PC-9 (cell line): ENCODE data around the gene CTNNA1. TPM values are rescaled to one million over a fixed set of nuclear protein-coding genes. Genes with fewer than 3 reads are reported as not detected.
A peak's percentile ranks its signal among the peaks of the same experiment; 100 is the strongest.

ENCODE experiments used
- BruUV-seq: library from RNA; stranded (reverse); fragments of 400-500 nt; replicated peaks from 2 replicates; lab custom pipeline; 2021; lab: Mats Ljungman, UMichigan
- CTCF ChIA-PET: fragments of 300-600 bp; sonication (Branson Sonifier 250); formaldehyde crosslinking; loops from one replicate; lab custom pipeline; 2022; ENCODE audit warnings: antibody characterized with exemption; lab: Charles Lee
- POLR2A ChIA-PET: fragments of 300-600 bp; sonication (Branson Sonifier 250); formaldehyde crosslinking; loops from one replicate; lab custom pipeline; 2022; ENCODE audit warnings: antibody characterized with exemption; ENCODE audit not compliant: unreplicated experiment; lab: Charles Lee
- DNase-seq, 2 experiments: peaks; one replicate each; pipeline versions ENCODE4 v3.0.0 to v3.0.0-alpha.2; 2015 to 2022; ENCODE audit warnings: mixed read lengths in 1 of 2
- H2AFZ ChIP-seq: fragments of 200-600 bp; sonication (generic); 2 replicates; pipeline ENCODE4 v1.8.1; 2017; ENCODE audit warnings: antibody characterized with exemption
- H3F3A ChIP-seq: fragments of 200-600 bp; sonication (generic); 2 replicates; pipeline ENCODE4 v1.8.1; 2017; ENCODE audit warnings: antibody characterized with exemption, mild to moderate bottlenecking, low read depth; ENCODE audit not compliant: insufficient read depth
- H3K27ac ChIP-seq: fragments of 200-600 bp; sonication (generic); 2 replicates; pipeline ENCODE4 v1.6.1; 2016; ENCODE audit warnings: mixed run types
- H3K27me3 ChIP-seq: fragments of 200-600 bp; sonication (generic); 2 replicates; pipeline ENCODE4 v1.6.1; 2016; ENCODE audit warnings: low read depth, mixed run types; ENCODE audit not compliant: insufficient read depth
- H3K36me3 ChIP-seq: fragments of 200-600 bp; sonication (generic); 2 replicates; pipeline ENCODE4 v1.6.1; 2016; ENCODE audit warnings: low read depth, mixed run types
- H3K4me1 ChIP-seq: fragments of 200-600 bp; sonication (generic); replicated peaks from 2 replicates; pipeline ENCODE4 v1.6.1; 2016; ENCODE audit warnings: mixed run types; ENCODE audit not compliant: insufficient read depth
- H3K4me2 ChIP-seq: fragments of 200-600 bp; sonication (generic); 2 replicates; pipeline ENCODE4 v1.6.1; 2017; ENCODE audit warnings: mixed run types
- H3K4me3 ChIP-seq: fragments of 200-600 bp; sonication (generic); 2 replicates; pipeline ENCODE4 v1.6.1; 2016; ENCODE audit warnings: mixed run types
- H3K79me2 ChIP-seq: fragments of 200-600 bp; sonication (generic); 2 replicates; pipeline ENCODE4 v1.6.1; 2017; ENCODE audit warnings: low read depth, mixed run types
- H3K9me2 ChIP-seq: fragments of 200-600 bp; sonication (generic); 2 replicates; pipeline ENCODE4 v1.8.1; 2017; ENCODE audit warnings: mild to moderate bottlenecking; ENCODE audit not compliant: insufficient read depth
- H3K9me3 ChIP-seq: fragments of 200-600 bp; sonication (generic); 2 replicates; pipeline ENCODE4 v1.8.1; 2016; ENCODE audit warnings: low read depth; ENCODE audit not compliant: insufficient read depth
- H4K20me1 ChIP-seq: fragments of 200-600 bp; sonication (generic); 2 replicates; pipeline ENCODE4 v1.8.1; 2017; ENCODE audit not compliant: insufficient read depth
- EZH2 ChIP-seq: fragments of 200-600 bp; sonication (generic); IDR thresholded peaks from 2 replicates; pipeline ENCODE4 v1.8.0; 2017; ENCODE audit warnings: antibody characterized with exemption, low read depth
- intact Hi-C: fragments of 100-400 bp; cut with micrococcal nuclease; formaldehyde crosslinking; loops from one replicate; pipeline ENCODE4 v1.10.0; 2022; ENCODE audit not compliant: unreplicated experiment
- total RNA-seq: library from RNA; stranded (reverse); gene quantifications from 2 replicates; pipeline ENCODE4 v1.2.3, GENCODE V29; 2021
- TF ChIP-seq, protein P1 (sequence below): fragments of 200-600 bp; sonication (generic); conservative IDR thresholded peaks from 2 replicates; pipeline ENCODE4 v1.6.1; 2017; ENCODE audit warnings: mixed run types, antibody characterized with exemption, mild to moderate bottlenecking, moderate library complexity

The CTNNA1 gene
- total RNA-seq, 1 experiment from 2014 or later: 91.7 TPM

GRCh38 chr5:138753794-138754698 lies 821 bp downstream of the CTNNA1 start:
- H3K27ac ChIP-seq: peak overlapping the region; percentile 74
- peaks cover 22% of the 10 kb centered on the region for H3K4me1 ChIP-seq
- no peaks in the 10 kb centered on the region for H3K9me3 ChIP-seq
- H3K36me3 ChIP-seq: peaks cover 17% of the 10 kb centered on the region
- H3K27me3 ChIP-seq: no peaks in the 10 kb centered on the region
- peaks cover 41% of the 10 kb centered on the region for H4K20me1 ChIP-seq
- CTCF ChIA-PET: interaction anchor here (0.7 kb wide), 1 partner anchor 110 kb away, joined by 7 read pairs; no protein-coding TSS in a partner anchor
- peaks cover 56% of the 10 kb centered on the region for H3K79me2 ChIP-seq
- TF ChIP-seq EZH2: no peak
- TF ChIP-seq, protein P1, sequence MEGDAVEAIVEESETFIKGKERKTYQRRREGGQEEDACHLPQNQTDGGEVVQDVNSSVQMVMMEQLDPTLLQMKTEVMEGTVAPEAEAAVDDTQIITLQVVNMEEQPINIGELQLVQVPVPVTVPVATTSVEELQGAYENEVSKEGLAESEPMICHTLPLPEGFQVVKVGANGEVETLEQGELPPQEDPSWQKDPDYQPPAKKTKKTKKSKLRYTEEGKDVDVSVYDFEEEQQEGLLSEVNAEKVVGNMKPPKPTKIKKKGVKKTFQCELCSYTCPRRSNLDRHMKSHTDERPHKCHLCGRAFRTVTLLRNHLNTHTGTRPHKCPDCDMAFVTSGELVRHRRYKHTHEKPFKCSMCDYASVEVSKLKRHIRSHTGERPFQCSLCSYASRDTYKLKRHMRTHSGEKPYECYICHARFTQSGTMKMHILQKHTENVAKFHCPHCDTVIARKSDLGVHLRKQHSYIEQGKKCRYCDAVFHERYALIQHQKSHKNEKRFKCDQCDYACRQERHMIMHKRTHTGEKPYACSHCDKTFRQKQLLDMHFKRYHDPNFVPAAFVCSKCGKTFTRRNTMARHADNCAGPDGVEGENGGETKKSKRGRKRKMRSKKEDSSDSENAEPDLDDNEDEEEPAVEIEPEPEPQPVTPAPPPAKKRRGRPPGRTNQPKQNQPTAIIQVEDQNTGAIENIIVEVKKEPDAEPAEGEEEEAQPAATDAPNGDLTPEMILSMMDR: no peak
- peak overlapping the region; percentile 36 for H2AFZ ChIP-seq
- BruUV-seq: TSS peak; percentile 44
- H3F3A ChIP-seq: peaks cover 14% of the 10 kb centered on the region
- peak overlapping the region; percentile 60 for H3K4me3 ChIP-seq
- H3K9me2 ChIP-seq: no peaks in the 10 kb centered on the region
- peak overlapping the region; percentile 71 for H3K4me2 ChIP-seq
- intact Hi-C loops: loop anchor here (1.0 to 10.0 kb wide), 4 partner anchors 29 to 521 kb away; partner anchors contain the start of gene HSPA9
- peak; percentile 84 to 88 for DNase-seq
- POLR2A ChIA-PET: interaction anchor here (0.7 kb wide), 2 partner anchors 157 to 289 kb away, joined by 3 to 7 read pairs; no protein-coding TSS in a partner anchor

DNA sequence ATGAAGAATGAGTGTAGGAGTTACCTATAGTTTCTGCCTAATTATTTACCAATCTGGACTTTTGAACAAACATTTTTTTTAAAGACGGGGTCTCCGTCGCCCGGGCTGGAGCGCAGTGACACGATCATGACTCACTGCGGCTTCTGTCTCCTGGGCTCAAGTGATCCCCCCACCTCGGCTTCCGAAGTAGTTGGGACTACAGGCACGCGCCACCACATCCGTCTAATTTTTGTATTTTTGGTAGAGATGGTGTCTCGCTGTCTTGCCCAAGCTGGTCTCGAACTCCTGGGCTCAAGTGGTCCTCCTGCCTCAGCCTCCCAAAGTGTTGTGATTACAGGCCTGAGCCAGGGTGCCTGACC lies 1.5 kb downstream of the CTNNA1 start:
- ChIA-PET POLR2A (no interaction called here), CTCF (no interaction called here)
- Histone ChIP-seq H2AFZ (no peak overlapping the region), H3F3A (peaks cover 17% of the 10 kb centered on the region), H3K27ac (peak overlapping the region; percentile 74), H3K9me3 (no peaks in the 10 kb centered on the region), H4K20me1 (peaks cover 48% of the 10 kb centered on the region), H3K4me1 (peaks cover 20% of the 10 kb centered on the region), H3K79me2 (peaks cover 62% of the 10 kb centered on the region), H3K9me2 (no peaks in the 10 kb centered on the region), H3K27me3 (no peaks in the 10 kb centered on the region), H3K4me3 (peak overlapping the region; percentile 60), H3K4me2 (peak overlapping the region; percentile 71), H3K36me3 (peaks cover 20% of the 10 kb centered on the region)
- intact Hi-C loops: loop anchor here (1.0 to 10.0 kb wide), 4 partner anchors 29 to 520 kb away; partner anchors contain the start of gene HSPA9
- BruUV-seq: no TSS peak
- TF ChIP-seq EZH2: no peak
- TF ChIP-seq, protein P1: no peak
- DNase-seq: peak; percentile 37 to 59

DNA sequence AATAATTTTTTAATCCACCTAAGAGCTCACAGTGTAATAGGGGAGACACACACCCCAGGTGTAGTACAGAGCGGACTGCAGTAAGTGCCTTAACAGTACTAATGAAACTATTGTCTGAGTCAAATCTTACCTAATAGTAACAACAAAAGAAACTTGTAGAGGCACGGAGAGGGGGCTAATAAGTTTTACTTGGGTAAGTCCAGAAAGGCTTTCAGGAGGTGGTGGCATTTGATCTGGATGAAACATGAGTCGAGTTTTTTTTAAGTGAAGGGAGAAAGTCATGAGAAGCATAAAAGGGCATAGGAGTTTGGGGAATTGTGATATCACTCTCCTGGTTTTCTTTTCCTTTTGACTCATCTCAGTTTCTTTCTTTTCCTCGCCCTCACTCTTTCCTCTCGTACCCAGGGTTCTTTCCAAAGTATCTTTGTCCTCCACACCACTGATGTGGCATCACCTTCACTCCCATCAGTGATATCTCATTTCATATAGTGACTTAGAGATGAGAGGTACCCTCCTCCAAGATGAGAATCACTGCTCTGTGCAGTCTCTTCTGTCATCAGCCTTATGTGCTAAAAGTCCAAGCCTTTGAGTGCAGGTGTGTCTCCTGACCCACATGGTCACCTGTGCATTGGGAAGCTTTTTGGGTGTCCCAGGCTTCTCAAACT lies 2.0 kb downstream of the CTNNA1 start:
- ChIA-PET POLR2A (interaction anchor here (0.8 kb wide), 1 partner anchor 30 kb away, joined by 4 read pairs; no protein-coding TSS in a partner anchor), CTCF (no interaction called here)
- intact Hi-C loops: loop anchor here (10.0 kb wide), 2 partner anchors 180 to 520 kb away; partner anchors contain the start of gene HSPA9

More for the DNA sequence above, 2.0 kb downstream of the CTNNA1 start:
- H3K4me1 ChIP-seq: peaks cover 20% of the 10 kb centered on the region
- H4K20me1 ChIP-seq: peaks cover 51% of the 10 kb centered on the region
- H3K27me3 ChIP-seq: no peaks in the 10 kb centered on the region
- TF ChIP-seq, protein P1: no peak
- TF ChIP-seq EZH2: no peak
- DNase-seq: no peak
- peaks cover 20% of the 10 kb centered on the region for H3K36me3 ChIP-seq
- H2AFZ ChIP-seq: no peak overlapping the region
- peak overlapping the region; percentile 60 for H3K4me3 ChIP-seq
- H3K9me3 ChIP-seq: no peaks in the 10 kb centered on the region
- H3F3A ChIP-seq: peaks cover 17% of the 10 kb centered on the region
- H3K79me2 ChIP-seq: peaks cover 67% of the 10 kb centered on the region
- no peaks in the 10 kb centered on the region for H3K9me2 ChIP-seq
- H3K27ac ChIP-seq: peak overlapping the region; percentile 74
- peak overlapping the region; percentile 71 for H3K4me2 ChIP-seq
- BruUV-seq: no TSS peak
